Measurements from ENCODE around the gene ATP8B4.

Gene ATP8B4

DNA sequence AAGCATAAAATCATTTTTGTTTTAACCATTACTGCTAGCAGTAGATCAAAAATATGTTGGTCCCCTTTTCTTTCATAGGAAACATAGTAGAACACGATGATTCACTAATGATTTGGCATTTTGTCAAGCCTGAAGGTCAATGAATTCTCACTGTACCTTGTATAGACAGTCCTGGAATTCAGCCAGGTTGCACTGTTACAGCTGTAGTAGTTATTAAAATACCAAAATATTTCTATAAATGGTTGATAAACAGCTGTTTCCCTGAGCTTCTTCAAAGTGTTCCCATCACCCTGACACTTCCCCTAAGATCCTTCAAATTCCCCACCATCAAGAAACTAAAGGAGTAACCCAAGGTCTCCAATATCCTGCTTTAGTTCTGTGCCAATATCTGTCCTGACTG, 200.9 kb downstream of the ATP8B4 start:
- no peak for DNase-seq

GRCh38 chr15:49916998-49917397, 202.0 kb downstream of the ATP8B4 start:
- DNase-seq = no peak

DNA sequence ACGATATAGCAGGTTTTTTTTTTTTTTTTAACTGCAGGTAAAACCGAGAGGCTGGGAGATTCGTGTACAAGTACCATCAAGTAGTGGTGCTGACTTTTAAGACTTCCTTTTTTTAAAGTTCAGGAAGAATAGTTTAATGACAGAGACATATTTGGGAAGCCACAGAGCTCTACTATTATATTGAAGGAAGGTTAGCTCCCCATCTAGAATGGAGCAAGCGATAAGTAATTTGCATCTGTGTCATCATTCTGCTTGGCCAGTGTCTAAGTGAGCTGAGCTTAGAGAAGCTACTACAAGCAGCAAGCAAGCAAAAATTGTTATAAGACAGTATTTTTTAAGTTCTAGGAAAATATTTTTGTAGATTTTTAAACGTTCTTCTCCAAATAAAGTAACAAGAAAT, 203.2 kb downstream of the ATP8B4 start:
- DNase-seq = no peak

DNA sequence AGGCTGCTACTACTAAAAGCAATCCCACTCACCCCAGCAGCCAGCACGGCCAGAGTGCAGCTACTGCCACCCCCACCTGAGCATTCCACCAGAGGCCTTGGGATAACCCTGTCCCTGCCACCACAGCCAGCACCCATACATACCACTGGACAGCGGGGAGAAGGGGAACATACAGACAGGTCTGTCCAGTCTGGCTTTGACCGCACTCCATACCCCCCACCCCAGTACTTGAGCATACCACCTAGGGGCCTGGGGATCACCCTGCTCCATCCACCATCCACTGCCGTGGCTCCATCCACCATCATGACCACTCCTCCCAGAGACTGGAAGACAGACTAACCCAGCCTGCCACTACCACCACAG, 210.1 kb downstream of the ATP8B4 start:
- DNase-seq = no peak

GRCh38 chr15:49908236-49908932, 210.6 kb downstream of the ATP8B4 start:
- DNase-seq = no peak

DNA sequence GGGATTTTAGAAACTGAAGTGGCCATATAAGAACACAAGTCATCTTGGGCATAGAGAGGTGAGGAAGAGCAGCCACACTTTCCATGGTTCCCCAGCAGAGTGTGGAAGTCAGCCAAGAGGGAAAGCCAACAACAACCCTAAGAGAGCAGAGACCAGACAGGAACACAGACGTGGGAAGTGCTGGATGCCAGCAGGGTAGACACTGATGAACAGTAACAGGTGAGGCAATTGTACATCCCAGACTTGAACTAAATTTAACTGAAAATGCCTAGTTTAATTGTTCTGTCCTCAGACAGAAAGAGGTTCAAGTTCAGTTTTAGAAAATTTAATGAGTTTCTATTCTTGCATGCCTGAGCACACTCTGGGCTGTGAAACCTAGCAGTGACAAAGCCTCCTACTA, 212.1 kb downstream of the ATP8B4 start:
- DNase-seq = no peak

GRCh38 chr15:49905221-49905620, 213.8 kb downstream of the ATP8B4 start:
- DNase-seq = no peak

DNA sequence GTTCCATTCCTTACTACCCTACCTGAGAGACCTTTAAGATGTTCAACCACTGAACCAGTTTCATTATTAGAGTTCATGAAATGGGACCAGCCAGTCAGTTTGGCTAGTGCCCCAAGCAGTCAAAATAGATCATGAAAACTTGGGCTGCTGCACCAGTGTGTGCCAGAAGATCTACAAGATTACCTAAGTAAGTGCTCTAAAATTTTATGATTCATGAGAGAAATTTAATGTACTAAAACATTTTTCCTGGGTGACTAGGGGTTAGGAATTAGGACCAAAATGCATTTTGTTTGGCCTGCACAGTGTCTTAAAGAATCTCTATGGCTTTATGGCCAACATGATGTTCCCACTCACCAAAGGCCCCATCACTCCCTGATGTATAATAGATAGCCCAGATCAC, 214.7 kb downstream of the ATP8B4 start:
- DNase-seq = no peak

DNA sequence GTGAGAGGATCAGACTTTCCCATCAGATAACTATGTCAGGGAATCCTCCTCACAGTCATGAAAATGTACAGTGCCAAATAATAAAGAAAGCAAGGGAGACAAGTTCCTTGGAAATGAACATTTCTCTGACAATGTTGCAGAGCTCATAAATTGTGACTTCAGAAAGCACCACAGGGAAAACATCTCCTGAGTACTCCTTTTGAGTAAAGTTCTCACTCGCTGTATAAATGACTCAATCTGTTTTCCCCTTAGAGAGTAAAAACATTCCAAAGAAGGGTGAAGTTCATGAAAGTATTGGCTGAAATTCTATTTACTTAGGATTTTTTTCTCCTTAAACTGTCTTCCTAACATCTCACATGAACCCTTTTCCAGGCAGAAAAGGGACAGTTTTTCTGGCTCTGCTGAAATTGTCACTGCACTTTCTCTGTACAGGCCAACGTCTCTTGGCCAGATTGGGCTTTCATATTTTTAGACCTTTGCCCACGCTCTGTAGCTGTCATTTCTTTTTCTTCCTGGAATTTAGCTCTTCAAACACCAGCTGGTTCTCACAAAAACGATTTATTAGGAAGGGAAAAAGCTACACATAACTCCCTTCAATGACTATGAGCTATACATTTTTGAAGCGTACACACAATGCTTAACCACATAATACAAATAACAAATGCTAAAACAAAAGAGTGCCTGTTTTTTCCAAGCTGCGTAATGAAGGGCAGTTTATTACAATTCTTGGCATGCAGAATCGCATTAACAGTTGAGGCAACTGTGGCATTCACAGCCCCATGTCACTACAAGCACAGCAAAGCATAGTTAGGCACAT, 216.1 kb downstream of the ATP8B4 start:
- DNase-seq = no peak

DNA sequence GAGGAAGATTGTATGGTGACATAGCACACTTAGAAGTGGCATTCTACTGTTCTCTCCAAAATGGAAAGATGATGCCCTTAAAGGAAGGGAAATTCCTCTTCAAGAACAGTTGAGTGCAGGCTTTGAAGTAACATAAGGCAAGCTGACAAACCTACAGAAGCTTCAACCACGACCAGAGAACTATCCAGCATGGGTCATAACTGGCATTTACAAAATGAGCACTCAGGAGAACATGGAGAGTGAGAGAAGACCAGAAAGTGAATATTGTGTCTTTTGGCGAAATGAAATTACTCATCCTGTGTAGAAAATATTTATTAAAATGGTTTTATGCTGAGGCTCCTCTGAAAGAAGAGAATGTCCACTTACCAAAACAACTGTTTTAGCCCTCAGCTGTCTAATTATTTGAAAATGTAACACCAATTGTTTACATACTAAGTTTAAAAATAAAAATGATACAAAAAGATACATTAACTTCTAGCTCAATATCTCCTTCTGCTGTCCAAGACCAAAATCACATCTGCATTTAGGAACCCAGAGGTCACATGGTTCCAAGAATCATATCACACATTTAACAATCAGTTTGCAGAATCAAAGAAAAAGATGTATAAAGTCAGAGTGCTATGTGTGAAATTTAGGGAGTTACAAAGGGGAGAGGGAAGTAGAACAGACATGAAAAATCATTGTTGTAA, 216.9 kb downstream of the ATP8B4 start:
- DNase-seq = no peak

GRCh38 chr15:49901321-49901720, 217.7 kb downstream of the ATP8B4 start:
- DNase-seq = no peak

- DNase-seq = no peak
Observed at GRCh38 chr15:49900903-49901235, 218.2 kb downstream of the ATP8B4 start.

DNA sequence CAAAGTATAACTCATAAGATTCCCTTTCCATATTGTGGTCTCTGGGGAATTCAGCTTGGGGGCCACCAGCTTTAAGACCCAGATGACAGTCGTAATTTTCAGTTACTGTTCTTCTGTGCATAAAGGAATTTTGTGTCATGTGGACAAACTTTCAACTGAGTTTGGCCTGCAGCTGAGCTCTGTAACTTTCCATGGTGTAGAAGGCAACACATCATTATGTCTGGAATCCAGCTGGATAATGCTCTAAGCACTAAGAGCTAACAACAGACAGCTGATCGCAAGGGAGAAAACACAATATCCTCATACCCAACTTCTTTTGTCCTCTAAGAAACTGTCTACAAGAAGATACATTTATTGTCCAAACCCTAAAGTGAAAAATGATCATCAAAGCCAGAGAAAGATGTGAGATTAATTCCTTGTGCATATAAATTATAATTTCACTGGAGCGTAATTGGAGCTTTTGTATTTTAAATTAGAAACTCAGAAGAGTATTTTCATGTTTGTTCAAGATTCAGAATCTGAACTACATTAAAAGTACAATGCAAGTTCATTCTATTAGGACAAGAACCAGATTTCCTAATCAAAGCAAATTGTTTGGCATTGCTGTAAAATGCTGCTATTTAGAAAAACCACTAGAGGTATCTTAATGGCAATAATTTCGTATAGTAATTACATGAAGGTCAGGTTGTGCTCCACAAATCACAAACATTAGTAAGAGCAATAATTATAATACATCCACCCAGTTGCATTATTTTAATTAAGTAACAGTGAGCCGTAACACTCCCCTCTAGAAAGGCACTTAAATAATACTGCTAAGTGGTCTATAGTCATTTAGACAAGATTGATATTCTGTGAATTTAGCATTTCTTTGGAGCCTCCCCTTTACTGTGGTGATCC, 218.8 kb downstream of the ATP8B4 start:
- no peak for DNase-seq

- no peak for DNase-seq
Observed at GRCh38 chr15:49898575-49899283, 220.3 kb downstream of the ATP8B4 start.

- DNase-seq = no peak
Observed at GRCh38 chr15:49898097-49898496, 220.9 kb downstream of the ATP8B4 start.

DNA sequence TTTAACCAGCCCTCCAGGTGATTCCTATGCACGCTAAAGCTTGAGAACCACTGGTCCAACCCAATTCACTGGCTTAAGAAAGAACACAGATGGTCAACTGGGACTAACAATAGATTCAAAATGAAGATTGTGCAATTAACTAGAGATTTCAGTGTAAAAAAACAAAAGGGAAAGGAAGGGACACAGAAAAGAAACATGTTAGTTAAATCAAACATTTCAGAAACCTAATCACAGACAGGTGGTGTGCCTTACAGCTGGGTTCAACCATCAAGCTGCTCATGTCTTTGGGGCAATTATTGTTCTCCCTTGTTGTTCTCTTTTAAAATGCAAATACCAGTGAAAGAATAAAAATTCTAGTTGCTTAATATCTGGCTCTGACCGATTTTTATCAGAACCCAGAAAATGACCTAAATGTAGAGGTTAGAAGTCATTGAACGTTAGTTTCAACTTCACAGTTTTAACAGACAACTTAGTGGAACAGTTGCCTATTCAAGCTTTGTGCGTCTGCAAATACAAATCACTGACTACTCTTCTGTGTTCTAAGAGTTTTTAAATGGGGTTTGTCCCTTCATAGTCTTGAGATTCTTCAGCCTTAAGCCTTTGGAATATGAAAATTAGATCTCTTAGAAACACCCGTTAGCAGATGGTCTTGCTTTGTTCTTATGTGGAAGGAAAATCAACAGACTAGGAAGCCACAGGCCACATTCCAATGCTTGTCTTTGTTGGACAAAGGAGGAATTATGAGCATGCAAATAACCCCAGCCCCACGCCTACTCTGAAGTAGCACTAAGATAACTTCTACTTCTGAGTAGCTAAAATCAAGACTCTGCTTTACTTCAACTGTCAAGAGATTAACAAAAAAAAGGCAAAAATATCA, 223.4 kb downstream of the ATP8B4 start:
- no peak for DNase-seq

- no peak for DNase-seq
Observed at GRCh38 chr15:49890689-49891088, 228.3 kb downstream of the ATP8B4 start.

DNA sequence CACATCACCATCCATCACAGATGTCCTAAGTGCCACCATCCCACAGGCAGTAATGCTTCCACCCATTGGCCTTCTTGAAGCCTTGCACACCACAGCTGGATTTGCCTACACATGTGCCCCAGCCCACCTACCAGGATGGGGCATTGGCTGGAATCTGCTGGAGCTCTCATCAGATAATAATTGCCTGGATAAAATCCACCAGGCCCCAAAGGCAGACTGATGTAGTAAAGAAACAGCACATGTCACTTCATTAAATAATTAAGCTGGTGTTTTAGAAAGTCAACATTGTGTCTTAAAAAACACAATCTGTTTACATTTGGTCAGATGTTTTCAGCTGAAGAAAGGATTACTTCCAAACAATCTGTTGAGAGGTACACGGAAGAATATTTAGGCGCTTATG, 229.5 kb downstream of the ATP8B4 start:
- DNase-seq = no peak

DNA sequence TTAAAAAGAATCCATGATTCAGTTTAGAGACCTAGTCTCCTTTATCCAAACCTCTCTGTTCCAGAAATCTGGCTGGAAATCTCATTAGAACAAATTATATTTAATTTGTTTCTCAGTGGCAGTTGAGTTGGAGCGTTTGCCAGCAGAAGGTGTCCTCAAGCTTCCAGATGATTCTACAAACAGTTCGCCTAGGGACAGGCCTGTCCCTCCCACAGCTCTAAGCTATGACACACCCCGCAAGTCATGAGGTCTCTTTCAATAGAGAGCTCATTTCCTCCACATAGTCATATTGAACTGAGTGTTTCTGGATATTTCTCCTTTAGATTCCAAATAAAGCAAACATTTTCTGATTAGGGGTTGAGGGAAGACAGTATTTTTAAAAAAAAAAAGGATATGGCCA, 230.3 kb downstream of the ATP8B4 start:
- no peak for DNase-seq

GRCh38 chr15:49888323-49888693, 230.7 kb downstream of the ATP8B4 start:
- no peak for DNase-seq

DNA sequence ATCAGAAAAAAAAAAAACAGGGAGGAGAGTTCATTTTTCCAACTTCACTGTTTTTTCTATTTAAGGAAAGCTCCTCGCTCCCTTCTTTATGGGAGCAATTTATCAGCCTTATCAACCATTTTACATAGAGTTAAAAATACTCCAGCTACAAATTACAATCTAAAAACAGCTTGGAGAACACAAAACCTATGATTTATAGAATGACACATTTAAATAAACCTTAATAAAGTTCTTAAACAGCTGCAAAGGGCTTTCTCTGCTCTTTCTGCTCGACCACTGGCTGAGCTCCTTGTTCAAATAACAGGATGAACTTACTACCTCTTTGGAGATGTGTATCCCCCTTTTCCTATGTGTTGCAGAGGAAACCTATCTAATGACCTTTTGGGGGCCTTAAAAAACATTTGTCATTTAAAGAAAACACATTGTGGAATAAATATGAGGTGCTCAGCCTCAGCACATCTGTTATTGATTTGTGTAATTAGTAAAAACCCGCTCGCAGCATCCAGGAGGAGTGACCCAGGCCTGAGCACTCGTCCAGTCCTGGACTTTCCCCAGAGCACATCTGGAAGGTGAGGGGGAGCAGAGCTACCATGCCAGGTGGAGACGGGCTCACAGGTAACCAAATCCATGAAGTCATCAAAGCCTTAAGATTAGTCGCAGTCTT, 231.2 kb downstream of the ATP8B4 start:
- DNase-seq = no peak
